Measurements from ENCODE around the gene KCNE1. TPM values are rescaled to one million over a fixed set of nuclear protein-coding genes. Genes with fewer than 3 reads are reported as not detected.

Gene KCNE1
- total and polyA plus RNA-seq, 2 of the 13 experiments (the other 11 are each of a cell fraction or from before 2014, with no cell fraction given): 0.35 TPM; not detected in 1

- intact Hi-C loops (cut with micrococcal nuclease; ENCODE audit: unreplicated experiment) (no loop called here), in situ Hi-C loops (cut with HindIII; ENCODE audit: extremely low pct_ligation_motif_present, low pct_unique_long_range_greater_than_20kb) (no loop called here)
- H3K9ac ChIP-seq (ENCODE audit: insufficient read depth, low read depth, low read length): no peak overlapping the region
- no peaks in the 10 kb centered on the region for H3K36me3 ChIP-seq (replicated peaks in 1 of 2; ENCODE audit: control insufficient read depth in 1 of 2, insufficient read depth in 2 of 2, low read length in 2 of 2)
- DNase-seq (ENCODE audit: low spot score) (no peak), ATAC-seq (no peak), FAIRE-seq (no peak)
- H2AFZ ChIP-seq (ENCODE audit: low read length): no peak overlapping the region
- H3K9me3 ChIP-seq (ENCODE audit: low read length): no peaks in the 10 kb centered on the region
- no peaks in the 10 kb centered on the region for H3K79me2 ChIP-seq (ENCODE audit: insufficient read depth, low read length)
- H3K27ac ChIP-seq (ENCODE audit: extremely low read length, insufficient read depth, low read length): no peak overlapping the region
- H3K27me3 ChIP-seq (ENCODE audit: control insufficient read depth in 1 of 2, insufficient read depth in 2 of 2, low read length in 2 of 2): no peaks in the 10 kb centered on the region
- H3K4me1 ChIP-seq (ENCODE audit: insufficient read depth, low read length): no peaks in the 10 kb centered on the region
- CTCF ChIA-PET (ENCODE audit: low intra/inter-chr PET ratio, low total read pairs): no interaction called here
- BruUV-seq (replicated peaks): no TSS peak
- POLR2A ChIA-PET: no interaction called here
- TF ChIP-seq DR1 (CRISPR knock-in tag; IDR thresholded peaks at IDR 0.05) (no peak), KLF12 (CRISPR knock-in tag; IDR thresholded peaks at IDR 0.05; ENCODE audit: borderline replicate concordance) (no peak), AKNA (CRISPR knock-in tag; IDR thresholded peaks at IDR 0.05; ENCODE audit: borderline replicate concordance) (no peak), ZNF788 (CRISPR knock-in tag; IDR thresholded peaks at IDR 0.05; ENCODE audit: borderline replicate concordance) (no peak)
- no peak overlapping the region for H3K4me3 ChIP-seq (replicated peaks in 1 of 3; ENCODE audit: insufficient read depth in 1 of 3, low read depth in 2 of 3, low read length in 3 of 3)
- WGBS (ENCODE audit: low lambda C conversion rate): 90% methylated on average over 4 of the region's 4 CpGs
- H4K20me1 ChIP-seq (ENCODE audit: insufficient read depth, low read length): no peaks in the 10 kb centered on the region
- no peak overlapping the region for H3K4me2 ChIP-seq (ENCODE audit: low read depth, low read length)
Observed at GRCh38 chr21:34554227-34554626, 42.2 kb upstream of the KCNE1 start.
